ENCODE results near the gene TAF11L6.
"Not testable (repeated sequence)": the region's sequence is repeated elsewhere in the genome, so short reads cannot be mapped to it uniquely, and the experiment has no call there.

- TF ChIP-seq POLR2AphosphoS5, POLR2A, TAF1 (IDR thresholded peaks at IDR 0.05; ENCODE audit: low read depth, low read length): not testable (repeated sequence)
Observed at GRCh38 chr5:17518067-17518466, 10.4 kb upstream of the TAF11L6 start, which contains the start of gene TAF11L3.

Measured in GM12891 (cell line).